Panc1 (cell line): ENCODE results near the gene CDK18. TPM values are rescaled to one million over a fixed set of nuclear protein-coding genes. Genes with fewer than 3 reads are reported as not detected.

Experiments used
- ATAC-seq: fragments of 200-7000 bp; cut with Tn5 transposase; 2 replicates; pipeline ENCODE4 v1.9.1; 2020; ENCODE audit warnings: mild to moderate bottlenecking, moderate library complexity
- BruUV-seq: library from RNA; stranded (reverse); fragments of 400-500 nt; replicated peaks from 2 replicates; lab custom pipeline; 2021; lab: Mats Ljungman, UMichigan
- CTCF ChIA-PET: fragments of 300-600 bp; sonication (Branson Sonifier 250); formaldehyde crosslinking; loops from one replicate; lab custom pipeline; 2022; ENCODE audit warnings: antibody characterized with exemption; lab: Charles Lee
- POLR2A ChIA-PET: fragments of 300-600 bp; sonication (Branson Sonifier 250); formaldehyde crosslinking; loops from one replicate; lab custom pipeline; 2022; ENCODE audit warnings: antibody characterized with exemption; lab: Charles Lee
- DNase-seq: peaks from one replicate; pipeline ENCODE4 v3.0.0-alpha.2; 2010; ENCODE audit warnings: low read depth, low spot score
- H3K27ac ChIP-seq: 2 replicates; pipeline ENCODE4 v1.5.1; 2011; ENCODE audit warnings: mild to moderate bottlenecking, low read length, inconsistent platforms
- H3K27me3 ChIP-seq: fragments of 200-500 bp; sonication (Bioruptor generic); 2 replicates; pipeline ENCODE4 v1.6.0; 2014; ENCODE audit warnings: low read length, inconsistent platforms; ENCODE audit not compliant: control insufficient read depth, insufficient read depth
- H3K36me3 ChIP-seq: fragments of 200-500 bp; sonication (Bioruptor generic); 2 replicates; pipeline ENCODE4 v1.5.1; 2014; ENCODE audit warnings: inconsistent platforms, mild to moderate bottlenecking, low read length, moderate library complexity; ENCODE audit not compliant: control insufficient read depth, insufficient read depth
- H3K4me1 ChIP-seq: 2 replicates; pipeline ENCODE4 v1.5.1; 2011; ENCODE audit warnings: inconsistent platforms, mild to moderate bottlenecking, low read length, moderate library complexity; ENCODE audit not compliant: control insufficient read depth, insufficient read depth
- H3K4me3 ChIP-seq, 2 experiments: 2 replicates each; pipeline ENCODE4 v1.5.1; 2011 to 2012; ENCODE audit warnings: low read depth in 2 of 2, low read length in 2 of 2, mild to moderate bottlenecking in 2 of 2, inconsistent platforms in 1 of 2, moderate library complexity in 1 of 2
- H3K9me3 ChIP-seq: fragments of 200-500 bp; sonication (Bioruptor generic); 2 replicates; pipeline ENCODE4 v1.5.1; 2014; ENCODE audit warnings: low read depth, mild to moderate bottlenecking, inconsistent platforms, low read length, moderate library complexity; ENCODE audit not compliant: control insufficient read depth, insufficient read depth
- POLR2AphosphoS5 ChIP-seq: IDR thresholded peaks from 2 replicates; pipeline ENCODE4 v1.6.1; 2012; ENCODE audit warnings: mild to moderate bottlenecking, low read depth, low read length, moderate library complexity
- REST ChIP-seq, 2 experiments: IDR thresholded peaks; 2 replicates each; pipeline ENCODE4 v1.6.1; 2011 to 2012; ENCODE audit warnings: low read depth in 2 of 2, control low read depth in 1 of 2, low read length in 1 of 2, mild to moderate bottlenecking in 1 of 2, moderate library complexity in 1 of 2; ENCODE audit not compliant: insufficient read depth in 1 of 2
- SIN3A ChIP-seq: IDR thresholded peaks from 2 replicates; pipeline ENCODE4 v1.6.1; 2012; ENCODE audit warnings: low read depth, mild to moderate bottlenecking, low read length, moderate library complexity, borderline replicate concordance; ENCODE audit not compliant: insufficient read depth
- TCF7L2 ChIP-seq: IDR thresholded peaks from 2 replicates; pipeline ENCODE4 v1.6.1; 2011; ENCODE audit warnings: mild to moderate bottlenecking, low read depth, low read length, inconsistent platforms
- in situ Hi-C: cut with HindIII; loops from 2 replicates; pipeline ENCODE4 v1.10.0; 2016; ENCODE audit warnings: low sequenced_read_pairs, low pct_unique_long_range_greater_than_20kb
- intact Hi-C: fragments of 100-400 bp; cut with micrococcal nuclease; formaldehyde crosslinking; loops from one replicate; pipeline ENCODE4 v1.10.0; 2022; ENCODE audit not compliant: unreplicated experiment
- total RNA-seq: library from RNA; stranded (reverse); gene quantifications from one replicate; pipeline ENCODE4 v1.2.1, GENCODE V29; 2021; ENCODE audit not compliant: unreplicated experiment
- TF ChIP-seq, protein P1 (sequence below): fragments of 450-650 bp; IDR thresholded peaks from 2 replicates; pipeline ENCODE4 v1.5.1; 2017; ENCODE audit warnings: mild to moderate bottlenecking

The CDK18 gene
- total RNA-seq, 1 experiment from 2014 or later: 7.0 TPM

DNA sequence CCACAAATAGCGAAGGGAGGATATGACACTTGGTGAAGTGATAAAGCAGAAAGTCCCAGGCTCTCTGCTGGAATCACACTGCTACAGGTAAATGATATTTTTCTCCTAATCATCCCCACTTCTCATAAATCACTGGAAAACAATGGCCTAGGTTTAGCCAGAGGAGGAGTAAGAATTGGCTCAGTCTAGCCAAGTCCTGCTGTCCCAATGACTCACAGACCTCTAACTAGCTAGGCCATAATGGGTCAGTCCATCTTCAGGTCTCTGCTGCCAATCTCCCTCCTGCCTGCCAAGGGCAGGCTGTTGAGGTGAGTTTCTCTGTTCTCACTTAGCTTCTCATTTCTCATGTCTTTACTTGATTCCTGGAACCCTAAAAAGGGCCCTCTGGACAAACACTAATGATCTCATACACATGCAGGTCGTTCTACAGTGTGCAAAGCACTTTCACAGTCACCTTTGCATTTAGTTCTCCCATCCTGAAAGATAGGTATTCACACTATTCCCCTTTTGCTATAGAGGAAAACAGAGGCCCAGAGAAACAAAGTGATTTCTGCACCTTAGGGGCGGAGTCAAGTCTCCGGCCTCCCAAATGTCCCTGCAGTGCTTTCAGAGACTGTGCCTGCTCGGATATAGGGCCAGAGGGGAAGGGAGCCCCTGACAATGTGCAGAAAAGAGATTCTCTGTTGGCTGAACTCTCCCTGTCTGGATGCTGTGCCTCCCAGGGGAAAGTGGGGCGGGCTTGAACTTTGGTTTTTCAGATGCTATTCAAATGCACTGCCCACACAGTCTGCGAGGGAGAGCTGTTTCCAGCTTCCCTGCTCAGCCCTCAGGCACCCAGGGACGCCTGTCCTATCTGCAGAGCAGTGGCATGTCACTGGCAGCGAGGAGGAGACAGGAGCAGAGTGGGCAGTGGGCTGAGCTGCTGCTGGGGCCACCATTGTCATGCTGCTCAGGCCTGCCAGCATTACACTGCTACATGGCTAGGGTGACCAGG, 3.9 kb upstream of the CDK18 start:
- Histone ChIP-seq H3K9me3 (no peaks in the 10 kb centered on the region), H3K36me3 (peaks cover 5% of the 10 kb centered on the region; the same call in 1 of the 2 replicates), H3K27me3 (peaks cover 4% of the 10 kb centered on the region), H3K4me3 (no peak overlapping the region), H3K27ac (no peak overlapping the region), H3K4me1 (peaks cover 4% of the 10 kb centered on the region; the same call in 1 of the 2 replicates)
- in situ Hi-C loops (no loop called here), intact Hi-C loops (no loop called here)
- CTCF ChIA-PET: no interaction called here
- ATAC-seq (no peak), DNase-seq (no peak)
- TF ChIP-seq POLR2AphosphoS5 (no peak), SIN3A (no peak), TCF7L2 (no peak), REST (IDR thresholded peaks at IDR 0.05; ENCODE audit: insufficient read depth in 1 of 2, low read depth in 2 of 2, low read length in 1 of 2) (no peak)
- TF ChIP-seq, protein P1, sequence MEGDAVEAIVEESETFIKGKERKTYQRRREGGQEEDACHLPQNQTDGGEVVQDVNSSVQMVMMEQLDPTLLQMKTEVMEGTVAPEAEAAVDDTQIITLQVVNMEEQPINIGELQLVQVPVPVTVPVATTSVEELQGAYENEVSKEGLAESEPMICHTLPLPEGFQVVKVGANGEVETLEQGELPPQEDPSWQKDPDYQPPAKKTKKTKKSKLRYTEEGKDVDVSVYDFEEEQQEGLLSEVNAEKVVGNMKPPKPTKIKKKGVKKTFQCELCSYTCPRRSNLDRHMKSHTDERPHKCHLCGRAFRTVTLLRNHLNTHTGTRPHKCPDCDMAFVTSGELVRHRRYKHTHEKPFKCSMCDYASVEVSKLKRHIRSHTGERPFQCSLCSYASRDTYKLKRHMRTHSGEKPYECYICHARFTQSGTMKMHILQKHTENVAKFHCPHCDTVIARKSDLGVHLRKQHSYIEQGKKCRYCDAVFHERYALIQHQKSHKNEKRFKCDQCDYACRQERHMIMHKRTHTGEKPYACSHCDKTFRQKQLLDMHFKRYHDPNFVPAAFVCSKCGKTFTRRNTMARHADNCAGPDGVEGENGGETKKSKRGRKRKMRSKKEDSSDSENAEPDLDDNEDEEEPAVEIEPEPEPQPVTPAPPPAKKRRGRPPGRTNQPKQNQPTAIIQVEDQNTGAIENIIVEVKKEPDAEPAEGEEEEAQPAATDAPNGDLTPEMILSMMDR: no peak
- POLR2A ChIA-PET: no interaction called here
- no TSS peak for BruUV-seq

GRCh38 chr1:205502111-205502810, 2.2 kb upstream of the CDK18 start:
- no TSS peak for BruUV-seq
- H3K27me3 ChIP-seq: peaks cover 4% of the 10 kb centered on the region
- intact Hi-C loops: no loop called here
- CTCF ChIA-PET: interaction anchor here (0.9 kb wide), 2 partner anchors 21 to 148 kb away, joined by 4 to 7 read pairs; no protein-coding TSS in a partner anchor
- DNase-seq (no peak), ATAC-seq (no peak)
- POLR2A ChIA-PET: interaction anchor here (0.5 kb wide), 1 partner anchor 552 kb away, joined by 6 read pairs; no protein-coding TSS in a partner anchor
- H3K36me3 ChIP-seq: peaks cover 5% of the 10 kb centered on the region; the same call in 1 of the 2 replicates
- no peak overlapping the region for H3K4me3 ChIP-seq
- in situ Hi-C loops: no loop called here
- H3K9me3 ChIP-seq: no peaks in the 10 kb centered on the region
- TF ChIP-seq POLR2AphosphoS5 (no peak), TCF7L2 (no peak), SIN3A (no peak), REST (IDR thresholded peaks at IDR 0.05; ENCODE audit: insufficient read depth in 1 of 2, low read depth in 2 of 2, low read length in 1 of 2) (no peak)
- TF ChIP-seq, protein P1: no peak
- no peak overlapping the region for H3K27ac ChIP-seq
- H3K4me1 ChIP-seq: peaks cover 4% of the 10 kb centered on the region; the same call in 1 of the 2 replicates
